GM18502 (cell line): Measurements from ENCODE around the gene TXNDC8.
"Not testable (repeated sequence)": the region's sequence is repeated elsewhere in the genome, so short reads cannot be mapped to it uniquely, and the experiment has no call there.

Experiments
- ATAC-seq: cut with Tn5 transposase; IDR thresholded peaks from one replicate; pipeline ENCODE4 v1.9.1; 2021; ENCODE audit warnings: mild to moderate bottlenecking; ENCODE audit not compliant: unreplicated experiment, poor library complexity

TXNDC8 gene

DNA sequence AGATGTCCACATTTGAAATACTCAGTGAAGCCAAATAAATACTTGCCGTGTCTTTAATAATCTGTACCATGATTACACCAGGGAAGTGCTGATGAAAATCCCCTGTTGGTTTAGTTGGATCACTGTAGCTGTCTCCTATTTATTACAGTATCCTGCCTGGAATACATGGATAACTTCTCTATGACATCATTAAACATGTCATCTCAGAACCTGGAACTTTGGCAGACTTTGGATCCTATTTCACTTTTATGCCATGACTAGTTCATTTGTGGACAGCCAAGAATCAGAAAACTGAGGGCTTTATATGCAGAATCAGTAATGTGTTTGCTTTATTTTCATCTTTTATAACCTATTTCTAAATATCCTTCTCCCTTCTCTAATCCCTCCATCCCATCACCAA lies at the start of gene TXNDC8:
Gene TXNDC8 (minus strand): TSS at position 137 of the 400 bp plus-strand sequence.
- ATAC-seq: no peak

DNA sequence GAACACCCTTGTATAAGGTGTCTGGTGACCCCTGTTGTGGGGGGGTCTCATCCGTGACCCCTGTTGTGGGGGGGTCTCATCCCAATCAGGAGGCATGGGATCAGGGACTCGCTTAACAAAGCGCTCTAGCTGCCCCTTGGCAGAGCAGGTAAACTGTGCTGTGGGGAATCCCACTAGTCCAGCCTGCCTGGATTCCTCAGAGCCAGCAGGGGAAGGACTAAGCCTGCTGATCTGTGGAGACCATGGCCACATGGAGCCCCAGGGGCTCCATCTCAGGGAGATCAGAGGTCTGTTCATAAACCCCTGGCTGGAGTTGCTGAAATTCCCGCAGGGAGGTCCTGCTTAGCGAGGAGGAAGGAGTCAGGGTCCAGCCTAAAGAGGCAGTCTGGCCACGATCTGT lies 45.8 kb upstream of the TXNDC8 start:
- ATAC-seq: no peak

DNA sequence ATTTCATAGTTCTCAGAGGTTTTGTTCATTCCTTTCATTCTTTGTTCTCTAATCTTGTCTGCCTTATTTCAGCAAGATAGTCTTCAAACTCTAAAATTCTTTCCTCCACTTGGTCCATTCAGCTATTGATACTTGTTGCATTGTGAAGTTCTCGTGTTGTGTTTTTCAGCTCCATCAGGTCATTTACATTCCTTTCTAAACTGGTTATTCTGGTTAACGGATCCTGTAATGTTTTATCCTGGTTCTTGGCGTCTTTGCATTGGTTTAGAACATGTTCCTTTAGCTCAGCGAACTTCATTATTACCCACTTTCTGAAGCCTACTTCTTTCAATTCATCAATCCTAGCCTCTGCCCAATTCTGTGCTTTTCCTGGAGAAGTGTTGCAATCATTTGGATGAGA lies 45.1 kb upstream of the TXNDC8 start:
- ATAC-seq: no peak

DNA sequence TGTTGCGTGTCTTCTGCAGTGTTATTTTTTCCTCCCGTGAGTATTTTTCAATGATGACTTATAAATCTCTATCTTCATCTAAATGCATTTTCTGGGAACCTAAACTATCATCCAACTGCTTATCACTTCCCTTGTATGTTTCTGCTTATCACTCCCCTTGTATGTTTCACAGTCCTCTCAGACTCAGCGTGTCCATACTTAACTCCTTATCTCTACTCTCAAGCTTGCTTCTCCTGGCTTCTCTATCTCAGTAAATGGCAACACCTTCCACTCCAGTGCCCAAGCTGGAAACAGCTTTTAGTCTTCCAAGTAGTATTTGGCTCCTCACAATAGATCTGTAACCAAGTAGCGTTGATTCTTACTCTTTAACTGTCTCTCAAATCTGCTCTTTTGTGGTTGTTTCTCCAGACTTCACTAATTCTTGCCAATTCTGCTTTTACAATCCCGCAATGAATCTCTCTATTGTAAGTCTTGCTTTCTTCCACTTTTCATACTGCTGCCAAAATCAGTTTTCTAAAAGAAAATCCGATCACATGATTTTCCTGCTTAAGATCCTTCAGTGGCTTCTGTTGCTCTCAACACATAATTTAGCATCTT lies 33.8 kb upstream of the TXNDC8 start:
- no peak for ATAC-seq

- no peak for ATAC-seq
These were observed 32.7 kb upstream of the TXNDC8 start for GRCh38 chr9:110370315-110370714.

GRCh38 chr9:110364451-110364850 lies 26.8 kb upstream of the TXNDC8 start:
- no peak for ATAC-seq

- ATAC-seq: not testable (repeated sequence)
These were observed 21.3 kb upstream of the TXNDC8 start for GRCh38 chr9:110358992-110359391.

DNA sequence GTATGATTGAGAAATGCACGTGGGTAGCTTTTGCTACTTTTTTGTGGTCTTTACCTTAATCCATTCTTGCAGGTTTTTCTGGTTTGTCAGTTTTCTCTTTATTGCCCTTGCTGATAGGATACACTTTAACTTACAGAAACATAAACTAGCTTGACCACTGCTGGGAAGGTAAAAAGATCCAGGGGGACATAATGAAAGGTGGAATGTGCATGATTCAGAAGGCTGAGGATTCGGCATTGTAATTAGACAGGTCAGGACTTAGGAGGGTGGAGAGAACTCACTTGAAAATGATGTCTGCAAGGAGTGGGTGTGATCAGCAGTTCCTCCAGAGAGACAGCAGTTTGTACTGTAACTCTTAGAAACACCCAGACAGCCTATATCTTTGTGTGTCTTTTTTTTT lies 19.8 kb upstream of the TXNDC8 start:
- no peak for ATAC-seq

DNA sequence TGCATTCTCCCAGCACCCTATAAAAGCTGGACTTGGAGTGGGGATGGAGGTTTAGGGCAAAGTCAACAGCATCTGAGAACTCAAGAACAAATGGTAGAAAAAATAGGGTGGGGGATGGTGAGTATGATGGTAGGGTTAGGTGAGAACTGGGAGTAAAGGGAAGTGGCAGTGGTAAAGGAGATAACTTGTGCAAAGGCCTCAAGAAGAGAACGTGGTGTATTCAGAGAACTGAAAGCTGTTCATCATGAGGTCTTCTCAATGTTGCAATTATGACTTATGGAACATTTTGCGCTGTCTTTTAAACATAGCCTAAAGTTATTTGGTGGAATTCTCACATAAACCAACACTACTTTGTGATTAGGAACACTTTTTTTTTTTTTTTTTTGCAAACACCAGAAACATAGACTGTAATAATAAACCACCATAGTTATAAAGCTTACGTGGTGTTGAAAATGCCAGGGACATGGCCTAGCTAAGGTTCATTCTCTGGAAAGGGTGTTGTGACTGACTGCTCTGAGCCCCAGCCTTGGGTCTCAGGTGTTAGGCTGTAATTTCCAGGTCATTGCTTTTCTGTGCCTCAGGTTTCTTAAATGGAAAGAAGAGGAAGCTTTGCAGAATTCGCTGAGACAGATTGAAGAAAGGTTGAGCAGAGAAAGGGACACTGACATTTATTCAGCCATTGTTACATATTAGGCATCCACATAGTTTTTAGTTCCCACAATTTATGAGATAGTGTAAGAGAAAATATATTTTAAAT lies 19.2 kb upstream of the TXNDC8 start:
- ATAC-seq: no peak

DNA sequence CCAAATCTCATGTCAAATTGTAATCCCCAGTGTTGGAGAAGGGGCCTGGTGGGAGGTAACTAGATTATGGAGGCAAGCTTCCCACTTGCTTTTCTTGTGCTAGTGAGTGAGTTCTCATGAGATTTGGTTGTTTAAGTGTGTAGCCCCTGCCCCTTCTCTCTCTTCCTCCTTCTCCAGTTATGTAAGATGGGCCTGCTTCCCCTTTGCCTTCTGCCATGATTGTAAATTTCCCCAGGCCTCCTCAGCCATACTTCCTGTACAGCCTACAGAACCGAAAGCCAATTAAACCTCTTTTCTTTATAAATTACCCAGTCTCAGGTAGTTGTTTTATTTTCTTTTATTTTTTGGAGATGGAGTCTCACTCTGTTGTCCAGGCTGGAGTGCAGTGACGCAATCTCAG lies 18.2 kb upstream of the TXNDC8 start:
- no peak for ATAC-seq

DNA sequence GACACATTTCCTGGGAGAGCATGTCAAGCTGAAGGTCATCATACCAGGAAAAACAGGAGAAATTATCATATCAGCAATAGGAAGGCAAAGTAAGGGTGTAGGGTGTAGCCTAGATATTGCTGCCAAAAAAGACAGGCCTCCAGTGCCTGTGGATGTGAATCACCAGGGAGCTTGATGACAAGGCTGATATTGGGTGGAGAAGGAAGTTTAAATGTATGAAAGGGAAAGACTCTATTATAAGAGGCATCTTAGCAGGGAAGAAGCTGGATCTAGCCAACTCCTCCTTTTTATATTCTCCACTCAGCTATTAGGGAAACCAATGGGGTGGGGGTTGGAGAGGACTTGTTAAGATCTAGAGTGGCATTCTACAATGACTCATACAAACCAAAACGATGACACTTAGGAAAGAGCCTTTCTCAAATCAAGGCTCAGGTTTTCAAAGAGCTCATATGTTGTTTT lies 13.4 kb upstream of the TXNDC8 start:
- ATAC-seq: no peak

DNA sequence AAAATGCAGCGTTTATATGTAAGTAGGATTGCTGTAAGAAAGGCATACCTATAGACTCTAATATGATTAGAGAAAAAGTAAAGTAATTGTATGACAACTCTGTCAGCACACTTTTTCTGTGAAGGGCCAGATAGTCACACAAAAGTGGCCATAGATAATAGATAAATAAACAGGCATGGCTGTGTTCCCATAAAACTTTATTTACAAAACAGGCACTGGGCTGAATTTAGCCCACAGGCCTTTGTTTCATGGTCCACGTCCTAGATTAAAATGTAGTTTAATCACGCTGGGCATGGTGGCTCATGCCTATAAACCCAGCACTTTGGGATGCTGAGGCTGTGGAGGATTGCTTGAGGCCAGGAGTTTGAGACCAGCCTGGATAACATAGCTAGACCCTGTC lies 8.7 kb upstream of the TXNDC8 start:
- no peak for ATAC-seq

GRCh38 chr9:110344821-110345220 lies 7.2 kb upstream of the TXNDC8 start:
- no peak for ATAC-seq

- ATAC-seq: no peak
These were observed 5.9 kb upstream of the TXNDC8 start for GRCh38 chr9:110343551-110343950.

GRCh38 chr9:110340306-110340705 lies 2.6 kb upstream of the TXNDC8 start:
- ATAC-seq: no peak

DNA sequence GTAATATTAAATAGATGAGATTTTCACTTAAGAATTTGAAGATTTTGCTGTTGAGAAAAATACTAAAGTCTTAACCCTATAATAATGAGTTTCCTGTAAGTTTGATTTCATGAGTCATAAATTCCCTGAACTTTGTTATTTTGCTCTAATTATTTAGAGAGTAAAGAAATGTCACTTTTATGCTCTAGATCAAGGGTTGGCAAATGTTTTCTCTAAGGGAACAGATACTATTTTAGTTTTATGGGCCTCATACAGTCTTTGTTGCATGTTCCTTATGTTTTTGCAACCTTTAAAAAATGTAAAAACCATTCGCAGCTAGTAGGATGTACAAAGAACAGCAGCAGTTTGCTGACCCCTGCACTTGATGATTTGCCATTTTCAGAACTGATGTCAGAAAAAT lies 480 bp upstream of the TXNDC8 start:
- ATAC-seq: no peak

DNA sequence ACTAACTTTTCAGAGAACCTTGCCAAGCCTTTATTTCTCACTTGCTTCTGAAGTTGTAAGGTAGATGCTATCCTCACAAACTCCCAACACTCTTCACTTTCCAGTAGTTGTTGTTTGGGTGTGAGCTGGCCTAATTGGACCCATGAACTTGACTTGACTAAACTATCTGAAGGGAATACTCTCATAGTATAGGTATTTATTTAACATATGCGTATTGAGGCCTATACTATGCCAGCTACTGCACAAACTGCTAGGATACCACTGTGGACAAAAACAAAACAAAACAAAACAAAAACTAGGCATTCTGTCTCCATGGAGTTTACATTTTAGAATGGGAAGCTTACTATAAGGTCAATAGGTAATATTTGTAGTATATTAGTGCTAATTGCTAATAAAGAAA lies 1.3 kb downstream of the TXNDC8 start:
- no peak for ATAC-seq

DNA sequence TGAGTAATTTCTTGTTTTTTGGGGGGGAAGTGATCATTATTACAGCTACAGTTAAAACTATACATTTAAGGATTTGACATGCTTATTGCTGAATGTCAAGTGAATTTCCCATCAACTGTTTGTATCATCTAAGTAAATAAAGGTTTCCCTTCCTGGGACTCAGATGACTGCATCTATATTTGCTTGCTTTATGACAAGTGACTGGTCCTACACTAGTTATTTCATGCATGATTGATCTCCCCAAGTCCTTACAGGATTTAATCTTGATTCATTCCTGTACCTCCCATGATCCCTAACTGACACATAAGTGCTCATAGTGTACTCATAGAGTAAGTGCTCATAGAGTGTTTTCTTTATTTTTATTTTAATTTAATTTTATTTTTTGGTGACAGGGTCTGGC lies 2.8 kb downstream of the TXNDC8 start:
- no peak for ATAC-seq

DNA sequence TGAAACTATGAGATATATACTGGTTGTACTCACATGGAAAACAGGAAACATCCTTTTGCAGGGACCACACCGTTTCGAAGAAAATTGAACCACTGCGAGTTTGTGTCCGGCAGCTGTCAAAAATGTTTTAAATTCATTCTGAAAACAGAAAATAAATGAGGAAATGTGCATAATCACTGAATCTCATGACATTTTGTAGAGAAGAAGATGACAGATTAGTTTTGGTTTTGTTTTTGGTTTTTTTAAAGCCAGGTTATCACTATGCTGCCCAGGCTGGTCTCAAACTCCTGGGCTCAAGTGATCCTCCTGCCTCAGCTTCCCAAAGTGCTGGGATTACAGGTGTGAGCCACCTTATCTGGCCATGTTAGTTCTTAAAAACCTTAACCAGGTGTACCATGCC lies 3.5 kb downstream of the TXNDC8 start:
- peak; percentile 74 for ATAC-seq

DNA sequence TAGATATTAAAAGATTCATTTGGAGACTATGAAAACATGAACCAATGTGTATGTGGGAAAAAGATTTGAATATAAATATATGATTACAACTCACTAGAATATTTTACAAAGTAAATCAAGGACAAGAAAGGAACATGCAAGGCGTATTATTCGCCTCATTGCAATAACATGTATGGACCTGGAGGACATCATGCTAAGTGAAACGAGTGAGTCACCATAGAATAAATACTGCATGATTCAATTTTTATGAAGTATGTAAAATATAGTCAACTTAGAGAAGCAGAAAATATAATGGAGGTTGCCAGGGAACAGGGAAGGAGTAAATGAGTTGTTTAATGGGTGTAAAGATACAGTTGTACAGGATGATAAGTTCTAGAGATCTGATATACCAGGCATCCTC lies 4.9 kb downstream of the TXNDC8 start:
- ATAC-seq: no peak

- no peak for ATAC-seq
These were observed 7.1 kb downstream of the TXNDC8 start for GRCh38 chr9:110330484-110331105.
